HG03103 (cell line): Measurements from ENCODE around the gene ARRDC2.
"Not testable (repeated sequence)": the region's sequence is repeated elsewhere in the genome, so short reads cannot be mapped to it uniquely, and the experiment has no call there.

Experiments
- ATAC-seq: cut with Tn5 transposase; IDR thresholded peaks from one replicate; pipeline ENCODE4 v1.9.1; 2021; ENCODE audit warnings: low read depth; ENCODE audit not compliant: unreplicated experiment

Gene ARRDC2

GRCh38 chr19:18007917-18008673 lies at the start of gene ARRDC2:
TSS of gene ARRDC2 (plus strand) at chr19:18008170. CDS start at chr19:18008311, 141 bp downstream.
- ATAC-seq = no peak

GRCh38 chr19:17963936-17964691 lies 43.9 kb upstream of the ARRDC2 start:
- no peak for ATAC-seq

- no peak for ATAC-seq
Measured at GRCh38 chr19:17965370-17966128, 42.4 kb upstream of the ARRDC2 start.

GRCh38 chr19:17966129-17966483 lies 41.9 kb upstream of the ARRDC2 start:
- no peak for ATAC-seq

- no peak for ATAC-seq
Measured at GRCh38 chr19:17966550-17967256, 41.3 kb upstream of the ARRDC2 start, which contains the start of gene KCNN1. TSS of gene KCNN1 (plus strand) at chr19:17967107. CDS start at chr19:17973889, 6,782 bp downstream.

- ATAC-seq = no peak
Measured at GRCh38 chr19:17967257-17968051, 40.5 kb upstream of the ARRDC2 start.

- ATAC-seq = no peak
Measured at GRCh38 chr19:17968362-17968761, 39.6 kb upstream of the ARRDC2 start.

- ATAC-seq = no peak
Measured at GRCh38 chr19:17969096-17969792, 38.7 kb upstream of the ARRDC2 start.

- ATAC-seq = no peak
Measured at GRCh38 chr19:17972230-17972629, 35.7 kb upstream of the ARRDC2 start.

GRCh38 chr19:17973759-17974158 lies 34.2 kb upstream of the ARRDC2 start:
- ATAC-seq = no peak

- ATAC-seq = no peak
Measured at GRCh38 chr19:17974551-17974950, 33.4 kb upstream of the ARRDC2 start.

GRCh38 chr19:17975032-17975431 lies 32.9 kb upstream of the ARRDC2 start:
- ATAC-seq = no peak

- ATAC-seq = no peak
Measured at GRCh38 chr19:17977021-17977420, 30.9 kb upstream of the ARRDC2 start.

GRCh38 chr19:17977488-17977887 lies 30.5 kb upstream of the ARRDC2 start:
- ATAC-seq = no peak

- ATAC-seq = no peak
Measured at GRCh38 chr19:17981611-17982010, 26.4 kb upstream of the ARRDC2 start.

GRCh38 chr19:17982430-17982829 lies 25.5 kb upstream of the ARRDC2 start:
- no peak for ATAC-seq

GRCh38 chr19:17985037-17985818 lies 22.7 kb upstream of the ARRDC2 start:
- no peak for ATAC-seq

- not testable (repeated sequence) for ATAC-seq
Measured at GRCh38 chr19:17986569-17986968, 21.4 kb upstream of the ARRDC2 start.
